Measurements from ENCODE around the gene C1orf185.
"Not testable (repeated sequence)": the region's sequence is repeated elsewhere in the genome, so short reads cannot be mapped to it uniquely, and the experiment has no call there.

The C1orf185 gene

DNA sequence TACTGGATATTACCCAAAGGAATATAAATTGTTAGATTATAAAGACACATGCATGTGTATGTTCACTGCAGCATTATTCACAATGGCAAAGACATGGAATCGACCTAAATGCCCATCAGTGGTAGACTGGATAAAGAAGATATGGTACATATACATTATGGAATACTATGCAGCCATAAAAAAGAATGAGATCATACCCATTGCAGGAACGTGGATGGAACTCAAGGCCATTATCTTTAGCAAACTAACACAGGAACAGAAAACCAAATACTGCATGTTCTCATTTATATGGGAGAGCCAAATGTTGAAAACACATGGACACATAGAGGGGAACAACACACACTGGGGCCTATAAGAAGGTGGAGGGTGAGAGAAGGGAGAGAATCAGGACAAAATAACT lies 35.7 kb downstream of the C1orf185 start:
- not testable (repeated sequence) for DNase-seq (ENCODE audit: low spot score)

DNA sequence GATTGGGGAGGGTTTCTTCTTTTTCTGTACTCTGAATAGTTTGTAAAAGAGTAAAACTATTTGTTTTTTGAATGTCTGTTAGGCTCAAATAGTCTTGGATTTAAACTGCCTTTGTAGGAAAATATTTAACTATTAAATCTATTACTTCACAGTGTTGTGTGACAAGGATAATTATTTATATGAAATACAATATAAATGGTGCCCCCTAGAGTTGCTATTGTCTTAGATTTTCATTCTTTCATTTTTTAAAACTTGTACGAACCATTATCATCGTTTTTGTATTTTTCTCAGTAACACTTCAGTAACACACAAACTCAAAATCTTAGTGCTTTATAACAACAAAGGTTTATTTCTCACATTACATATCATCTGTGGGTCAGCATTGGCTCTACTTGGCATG lies 37.4 kb downstream of the C1orf185 start:
- DNase-seq (ENCODE audit: low spot score), result no peak

DNA sequence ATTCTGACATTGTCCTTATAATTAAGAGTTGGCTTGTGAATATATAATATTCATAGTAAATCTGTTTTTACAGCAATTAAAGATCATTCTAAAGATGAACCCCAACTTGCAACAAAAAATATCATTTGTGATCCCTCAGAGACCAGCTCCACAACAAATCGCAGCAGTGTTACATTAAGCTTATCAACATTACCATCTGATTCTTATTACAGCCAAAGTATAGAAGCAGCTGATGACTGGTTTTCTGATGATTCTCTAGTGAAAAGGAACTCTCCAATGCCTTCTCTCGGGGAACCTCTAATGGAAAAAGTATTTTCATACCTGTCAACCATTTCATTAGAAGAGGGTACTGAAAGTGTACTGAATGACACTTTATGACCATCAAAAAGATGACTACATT lies 45.4 kb downstream of the C1orf185 start:
- DNase-seq (ENCODE audit: low spot score), result no peak

DNA sequence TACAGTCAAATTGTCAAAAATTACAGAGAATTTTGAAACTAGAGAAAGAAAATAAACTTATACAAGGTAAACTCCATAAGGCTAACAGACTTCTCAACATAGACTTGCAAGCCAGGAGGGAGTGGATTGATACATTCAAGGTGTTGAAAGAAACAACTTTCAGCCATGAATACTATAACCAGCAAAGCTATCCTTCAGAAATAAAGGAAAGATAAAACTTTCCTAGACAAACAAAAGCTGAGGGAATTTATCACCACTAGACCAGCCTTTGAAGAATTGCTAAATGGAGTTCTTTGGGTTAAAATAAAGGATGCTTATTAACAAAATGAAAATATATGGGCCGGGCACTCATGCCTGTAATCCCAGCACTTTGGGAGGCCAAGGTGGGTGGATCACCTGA lies 52.7 kb downstream of the C1orf185 start:
- no peak for DNase-seq (ENCODE audit: low spot score)

DNA sequence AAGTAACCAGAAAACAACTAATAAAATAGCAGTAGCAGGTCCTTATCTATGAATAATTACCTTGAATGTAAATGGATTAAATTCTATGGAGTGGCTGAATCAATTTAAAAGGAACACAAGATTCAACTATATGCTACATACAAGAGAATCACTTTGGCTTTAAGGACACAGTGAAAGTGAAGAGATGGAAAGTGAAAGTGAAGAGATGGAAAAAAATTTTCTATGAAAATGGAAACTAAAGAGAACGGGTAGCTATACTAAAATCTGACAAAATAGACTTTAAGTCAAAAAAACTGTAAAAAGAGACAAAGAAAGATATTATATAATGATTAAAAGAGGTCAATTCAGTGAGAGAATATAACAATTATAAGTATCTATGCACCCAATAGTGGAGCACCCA lies 54.7 kb downstream of the C1orf185 start:
- no peak for DNase-seq (ENCODE audit: low spot score)

DNA sequence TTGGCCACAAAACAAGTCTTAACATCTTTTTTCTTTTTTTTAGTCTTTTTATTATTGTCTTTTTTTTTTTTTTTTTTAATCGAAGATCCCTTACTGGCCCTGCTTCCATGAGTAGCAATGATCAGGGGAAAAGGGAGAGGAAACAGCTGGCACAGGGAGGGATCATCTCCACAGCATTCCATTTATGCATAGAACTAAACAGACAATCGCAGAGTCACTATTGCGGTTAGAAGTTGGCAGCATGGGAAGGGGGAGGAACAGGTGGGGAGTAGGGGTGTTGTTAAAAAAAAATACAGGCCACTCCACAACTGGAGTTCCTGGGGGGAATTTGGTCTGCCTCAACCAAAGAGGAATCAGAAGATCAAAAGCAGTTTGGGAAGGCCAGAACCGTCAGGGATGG lies 55.4 kb downstream of the C1orf185 start:
- DNase-seq (ENCODE audit: low spot score), result no peak

DNA sequence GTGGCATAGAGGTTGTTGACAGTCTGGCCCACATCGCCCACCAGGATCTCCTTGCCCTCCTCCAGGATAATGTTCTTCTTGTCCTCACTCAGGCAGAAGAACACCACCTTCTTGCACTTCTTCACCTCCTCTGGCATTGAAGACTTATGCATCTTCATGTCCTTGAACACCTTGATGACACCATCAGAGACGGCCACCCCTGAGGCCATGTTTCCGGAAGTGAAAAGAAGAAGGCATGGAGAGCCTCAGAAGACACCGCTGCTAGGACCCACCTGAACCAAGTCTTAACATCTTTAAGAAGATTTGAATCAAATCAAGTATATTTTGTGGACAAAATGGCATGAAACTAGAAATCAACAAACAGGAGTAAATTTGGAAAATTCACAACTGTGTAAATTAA lies 56.2 kb downstream of the C1orf185 start:
- no peak for DNase-seq (ENCODE audit: low spot score)

DNA sequence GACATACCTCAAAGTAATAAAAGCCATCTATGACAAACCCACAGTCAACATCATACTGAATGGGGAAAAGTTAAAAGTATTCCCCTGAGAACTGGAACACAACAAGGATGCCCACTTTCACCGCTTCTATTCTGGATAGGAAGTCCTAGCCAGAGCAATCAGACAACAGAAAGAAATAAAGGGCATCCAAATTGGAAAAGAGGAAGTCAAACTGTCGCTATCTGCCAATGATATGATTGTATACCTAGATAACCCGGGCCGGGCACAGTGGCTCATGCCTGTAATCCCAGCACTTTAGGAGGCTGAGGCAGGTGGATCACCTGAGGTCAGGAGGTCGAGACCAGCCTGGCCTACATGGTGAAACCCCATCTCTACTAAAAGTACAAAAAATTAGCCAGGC lies 60.5 kb downstream of the C1orf185 start:
- not testable (repeated sequence) for DNase-seq (ENCODE audit: low spot score)

DNA sequence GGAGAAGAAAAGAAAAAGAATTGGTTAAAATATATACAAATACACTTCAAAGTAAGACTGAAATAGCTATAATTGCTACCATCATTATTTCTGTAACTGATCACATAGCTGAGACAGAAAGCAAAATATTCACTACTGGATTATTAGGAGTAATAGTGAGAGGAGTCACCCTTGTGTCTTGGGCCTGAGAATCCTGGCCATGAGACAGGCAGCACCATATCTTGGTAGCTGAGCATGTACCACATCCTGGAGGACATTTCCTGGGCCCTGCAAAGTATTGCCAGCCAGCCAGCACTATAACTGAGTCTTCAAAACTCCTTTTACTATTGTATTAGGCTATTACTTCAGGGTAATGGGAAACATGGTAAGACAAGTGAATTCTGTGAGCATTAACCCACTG lies 63.5 kb downstream of the C1orf185 start:
- DNase-seq (ENCODE audit: low spot score), result no peak

DNA sequence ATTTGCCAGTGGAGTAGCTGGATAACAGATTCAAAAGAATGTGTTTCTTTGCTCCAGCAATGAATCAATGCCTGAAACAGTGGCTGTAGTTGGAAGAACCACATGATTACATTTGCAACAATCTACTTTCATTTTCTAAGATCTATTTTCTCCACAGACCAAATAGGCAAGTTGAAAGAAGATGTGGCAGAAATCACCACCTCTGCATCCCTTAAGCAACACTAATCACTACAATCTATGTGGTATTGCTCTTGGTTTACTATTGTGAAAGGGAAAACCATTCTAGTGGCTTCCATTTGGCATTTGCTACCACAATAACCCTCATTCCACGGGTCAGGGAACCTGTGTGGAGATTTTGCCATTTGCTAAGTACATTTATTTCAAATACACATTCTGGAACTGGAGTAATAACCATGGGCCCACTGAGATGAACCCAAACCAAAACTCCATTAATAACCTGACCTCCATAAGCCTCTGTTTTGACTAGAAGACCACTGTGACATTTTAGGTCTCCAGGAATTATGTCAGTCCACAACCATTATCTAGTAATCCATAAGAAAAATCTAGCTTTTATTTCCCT lies 66.3 kb downstream of the C1orf185 start:
- no peak for DNase-seq (ENCODE audit: low spot score)

DNA sequence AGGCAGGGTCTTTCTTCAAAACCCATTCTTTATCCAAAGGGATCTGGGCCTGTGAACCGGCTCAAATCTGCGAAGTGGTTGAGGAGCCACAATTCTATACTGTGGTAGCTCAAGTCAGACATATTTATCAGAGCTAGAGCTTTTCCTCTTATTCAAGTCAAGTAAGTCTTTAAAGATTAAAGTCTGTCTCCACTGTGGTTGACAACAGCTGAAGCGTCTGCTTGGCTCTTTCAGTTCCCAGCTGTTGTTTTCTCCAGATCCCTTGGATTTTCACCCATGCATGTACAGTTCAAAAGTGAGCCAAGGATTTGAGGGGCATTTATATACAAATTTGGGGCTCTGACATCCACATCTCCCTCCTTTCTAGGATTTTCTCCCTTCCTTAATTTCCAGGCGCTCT lies 66.9 kb downstream of the C1orf185 start:
- no peak for DNase-seq (ENCODE audit: low spot score)

DNA sequence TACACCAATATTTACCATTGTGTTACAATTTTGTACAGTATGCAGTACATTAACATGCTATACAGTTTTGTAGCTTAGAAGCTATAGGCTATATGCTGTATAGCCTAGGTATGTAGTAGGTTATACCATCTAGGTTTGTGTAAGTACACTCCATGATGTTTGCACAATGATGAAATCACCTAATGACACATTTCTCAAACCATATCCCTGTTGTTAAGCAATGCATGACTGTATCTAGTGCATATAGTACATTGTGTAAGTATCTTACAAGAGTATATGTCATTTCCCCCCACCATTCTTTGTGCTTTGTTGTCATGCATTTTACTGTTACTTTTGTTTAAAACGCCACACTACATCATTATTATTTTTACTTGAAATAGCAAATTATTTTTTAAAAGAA lies 68.3 kb downstream of the C1orf185 start:
- no peak for DNase-seq (ENCODE audit: low spot score)

DNA sequence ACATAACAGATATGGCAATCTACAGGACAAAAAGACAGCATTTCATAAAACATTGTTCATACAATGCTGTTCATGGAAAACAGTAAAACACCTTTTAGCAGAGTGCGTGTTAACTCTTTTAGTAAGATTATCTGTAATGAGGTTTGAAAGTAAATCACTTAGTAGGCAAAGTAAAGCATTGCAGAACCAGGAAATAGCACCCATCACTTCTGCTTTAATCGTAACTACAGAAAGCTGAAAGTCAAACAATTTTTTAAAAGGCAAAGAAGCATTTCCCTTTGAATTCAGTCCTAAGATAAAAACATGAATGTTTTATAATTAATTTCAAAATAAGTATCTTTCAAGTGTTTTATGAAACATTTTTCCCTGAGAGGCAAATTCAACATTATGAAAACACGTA lies 70.8 kb downstream of the C1orf185 start:
- DNase-seq (ENCODE audit: low spot score), result no peak

DNA sequence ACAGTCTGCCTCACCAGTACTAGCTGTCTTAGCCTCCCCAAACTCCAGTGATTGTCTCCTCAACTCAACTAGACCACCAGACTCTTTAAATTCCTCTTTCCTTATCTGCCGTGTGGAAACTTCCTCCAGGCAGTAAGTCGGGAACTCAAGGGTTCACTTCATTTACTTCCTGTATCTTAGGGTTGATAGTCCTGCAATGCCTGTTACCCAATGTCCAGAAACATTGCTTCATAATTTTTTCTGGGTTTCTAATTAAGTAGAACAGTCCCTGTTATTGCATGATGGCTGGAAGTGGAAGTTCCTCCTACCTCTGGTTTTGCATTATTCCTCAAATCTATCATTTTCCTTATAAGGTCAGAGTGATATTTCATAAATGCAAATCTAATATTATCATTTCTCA lies 73.2 kb downstream of the C1orf185 start:
- DNase-seq (ENCODE audit: low spot score), result no peak

DNA sequence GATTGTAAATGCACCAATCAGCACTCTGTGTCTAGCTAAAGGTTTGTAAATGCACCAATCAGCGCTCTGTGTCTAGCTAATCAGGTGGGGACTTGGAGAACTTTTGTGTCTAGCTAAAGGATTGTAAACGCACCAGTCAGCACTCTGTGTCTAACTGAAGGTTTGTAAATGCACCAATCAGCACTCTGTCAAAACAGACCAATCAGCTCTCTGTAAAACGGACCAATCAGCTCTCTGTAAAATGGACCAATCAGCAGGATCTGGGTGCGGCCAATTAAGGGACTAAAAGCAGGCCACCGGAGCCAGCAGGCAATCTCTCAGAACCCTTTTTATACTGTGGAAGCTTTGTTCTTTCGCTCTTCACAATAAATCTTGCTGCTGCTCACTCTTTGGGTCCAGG lies 76.0 kb downstream of the C1orf185 start:
- DNase-seq (ENCODE audit: low spot score), result not testable (repeated sequence)

DNA sequence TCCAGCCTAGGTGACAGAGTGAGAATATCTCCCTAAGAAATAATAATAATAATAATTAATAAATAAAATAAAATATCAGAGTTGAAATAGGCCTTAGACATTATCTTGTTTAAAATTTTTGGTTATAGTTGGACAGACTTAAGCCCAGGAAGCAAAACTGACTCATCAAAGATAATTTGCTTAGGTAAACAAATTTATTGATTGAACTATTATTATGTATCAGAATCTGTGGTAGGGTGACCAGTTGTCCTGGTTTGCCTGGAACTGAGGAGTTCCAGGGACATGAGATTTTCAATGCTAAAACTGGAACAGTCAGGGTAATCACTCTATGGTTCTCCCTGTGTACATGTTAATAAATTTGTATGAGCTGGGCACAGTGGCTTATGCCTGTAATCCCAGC lies 86.2 kb downstream of the C1orf185 start:
- no peak for DNase-seq (ENCODE audit: low spot score)

DNA sequence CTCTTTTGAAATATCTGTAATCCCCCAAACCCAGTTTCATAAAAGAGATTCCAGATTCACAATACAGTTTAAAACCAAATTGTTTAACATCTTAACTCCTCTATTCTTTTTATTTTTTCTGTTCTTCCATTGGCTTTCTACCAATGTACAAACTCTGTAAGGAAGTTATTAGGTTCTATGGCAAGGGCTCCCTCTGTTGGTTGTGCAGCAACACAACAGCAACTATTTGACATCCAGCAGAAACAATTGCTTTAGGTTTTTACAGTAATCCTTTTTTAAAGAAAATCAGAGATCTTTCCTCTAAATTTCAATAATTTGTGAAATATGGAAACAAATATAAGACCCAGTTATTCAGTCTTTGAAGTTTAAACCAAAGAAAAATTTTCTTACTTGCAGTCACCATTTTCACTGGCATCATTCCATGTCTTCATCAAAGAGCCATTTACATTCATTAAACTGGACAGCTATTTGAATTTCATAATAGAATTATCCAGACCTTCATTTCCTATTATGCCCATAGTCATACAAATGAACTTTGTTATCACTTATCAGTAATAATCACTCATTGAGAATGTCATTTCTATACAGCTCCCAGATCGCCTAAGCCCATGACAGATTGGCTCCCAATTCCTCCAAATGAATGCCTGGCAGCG lies 87.5 kb downstream of the C1orf185 start:
- peak; percentile 45 for DNase-seq (ENCODE audit: low spot score)

DNA sequence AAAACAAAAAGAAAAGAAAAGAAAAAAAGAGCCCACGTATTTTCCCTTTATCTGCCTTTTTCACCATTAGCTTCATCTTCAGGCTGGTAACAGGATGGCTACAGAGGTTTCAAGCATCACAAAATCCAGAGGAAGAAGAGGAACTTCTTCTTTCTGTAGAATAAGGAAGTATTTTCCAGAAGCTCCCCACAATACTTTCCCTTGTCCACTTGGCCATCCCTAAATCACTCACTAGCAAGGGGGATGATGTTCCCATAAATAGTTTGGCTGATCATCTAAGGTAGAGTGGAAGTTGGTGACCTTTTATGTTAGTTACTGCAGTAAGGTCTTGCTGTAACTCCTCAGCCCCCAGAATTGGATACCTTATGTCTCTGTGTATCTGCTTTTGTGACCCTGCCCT lies 88.9 kb downstream of the C1orf185 start:
- no peak for DNase-seq (ENCODE audit: low spot score)

DNA sequence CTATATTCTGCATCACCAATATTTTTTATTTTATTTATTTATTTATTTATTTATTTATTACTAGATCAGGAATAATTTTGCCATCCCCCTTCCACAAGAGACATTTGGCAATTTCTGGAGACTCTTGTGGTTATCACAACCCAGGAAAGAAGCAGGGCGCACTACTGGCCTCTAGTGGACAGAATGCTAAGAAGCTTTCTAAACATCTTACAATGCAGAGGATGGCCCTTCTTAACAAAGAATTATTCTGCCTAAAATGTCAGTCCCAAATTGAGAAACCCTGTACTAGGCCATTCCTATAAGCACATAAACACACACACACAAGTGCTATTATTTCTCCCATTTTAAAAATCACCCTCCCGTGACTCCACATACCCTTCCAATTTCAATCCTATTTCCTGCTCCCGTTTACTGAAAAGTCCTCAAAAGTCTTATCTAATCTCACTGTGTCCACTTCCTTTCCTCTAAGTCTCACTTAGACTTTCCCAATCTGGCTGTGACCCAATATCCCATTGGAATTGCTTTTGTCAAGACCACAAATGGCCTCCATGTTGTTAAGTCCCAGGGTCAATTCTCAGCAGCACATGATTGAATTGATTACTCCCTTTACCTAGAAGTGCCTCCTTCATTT lies 90.3 kb downstream of the C1orf185 start:
- DNase-seq (ENCODE audit: low spot score), result peak; percentile 50

DNA sequence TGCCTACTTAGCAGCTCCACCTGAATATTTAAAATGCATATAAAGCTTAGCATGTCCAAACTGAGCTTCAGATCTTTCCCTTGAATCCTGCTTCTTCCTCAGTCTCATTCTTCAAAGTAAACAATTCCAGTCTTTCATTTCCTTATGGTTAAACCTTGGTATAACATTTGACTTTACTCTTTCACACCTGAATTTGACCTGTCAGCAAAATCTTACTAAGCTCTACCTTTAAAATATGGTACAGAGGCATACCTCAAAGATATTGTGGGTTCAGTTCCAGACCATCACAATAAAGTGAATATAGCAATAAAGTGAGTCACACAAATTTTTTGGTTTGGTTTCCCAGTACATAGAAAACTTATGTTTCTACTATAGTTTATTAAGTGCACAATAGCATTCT lies 91.5 kb downstream of the C1orf185 start:
- no peak for DNase-seq (ENCODE audit: low spot score)

Measured in putamen (tissue), 1 donor.